ENCODE results near the gene TSEN34. TPM values are rescaled to one million over a fixed set of nuclear protein-coding genes. Genes with fewer than 3 reads are reported as not detected.

Gene TSEN34
- total RNA-seq, 2 experiments from 2014 or later = 16.7 to 23.6 TPM

- Histone ChIP-seq H2AFZ (ENCODE audit: low read length) (no peak overlapping the region), H3K36me3 (ENCODE audit: insufficient read depth, low read length) (peaks cover 56% of the 10 kb centered on the region), H3K27ac (ENCODE audit: low read depth, low read length, poor library complexity, severe bottlenecking) (peak overlapping the region; percentile 80), H3K4me1 (ENCODE audit: insufficient read depth, low read length, poor library complexity, severe bottlenecking) (peaks cover 61% of the 10 kb centered on the region), H3K9me3 (ENCODE audit: low read length) (no peaks in the 10 kb centered on the region), H4K20me1 (ENCODE audit: insufficient read depth, low read length) (peaks cover 52% of the 10 kb centered on the region), H3K9me2 (ENCODE audit: insufficient read depth, low read length) (no peaks in the 10 kb centered on the region), H3K4me3 (ENCODE audit: low read depth, low read length, poor library complexity, severe bottlenecking) (peak overlapping the region; percentile 84), H3K4me2 (ENCODE audit: low read length) (peak overlapping the region; percentile 92), H3K79me2 (ENCODE audit: insufficient read depth, low read depth, low read length) (peaks cover 67% of the 10 kb centered on the region)
- TSS peak; percentile 80 for BruUV-seq (replicated peaks)
- intact Hi-C loops (cut with micrococcal nuclease; ENCODE audit: unreplicated experiment) = no loop called here
- ChIA-PET CTCF (ENCODE audit: unreplicated experiment) (no interaction called here), POLR2A (interaction anchor here (0.8 to 2.1 kb wide), 2 partner anchors 10 to 12 kb away, joined by 5 to 8 read pairs; partner anchors contain the start of genes MBOAT7 and TSEN34)
- no peak for DNase-seq (ENCODE audit: low spot score)
- TF ChIP-seq CTCF (conservative IDR thresholded peaks at IDR 0.05; ENCODE audit: low read length) (no peak), EZH2phosphoT487 (IDR thresholded peaks at IDR 0.05; ENCODE audit: borderline replicate concordance, low read depth, low read length) (no peak)
These were observed 10.1 kb downstream of the TSEN34 start for GRCh38 chr19:54201172-54201701.

- Histone ChIP-seq H3K4me3 (ENCODE audit: low read depth, low read length, poor library complexity, severe bottlenecking) (peak overlapping the region; percentile 84), H3K36me3 (ENCODE audit: insufficient read depth, low read length) (peaks cover 63% of the 10 kb centered on the region), H3K9me2 (ENCODE audit: insufficient read depth, low read length) (no peaks in the 10 kb centered on the region), H3K9me3 (ENCODE audit: low read length) (no peaks in the 10 kb centered on the region), H2AFZ (ENCODE audit: low read length) (no peak overlapping the region), H3K4me1 (ENCODE audit: insufficient read depth, low read length, poor library complexity, severe bottlenecking) (peaks cover 68% of the 10 kb centered on the region), H3K27ac (ENCODE audit: low read depth, low read length, poor library complexity, severe bottlenecking) (peak overlapping the region; percentile 80), H4K20me1 (ENCODE audit: insufficient read depth, low read length) (peaks cover 60% of the 10 kb centered on the region), H3K79me2 (ENCODE audit: insufficient read depth, low read depth, low read length) (peaks cover 73% of the 10 kb centered on the region), H3K4me2 (ENCODE audit: low read length) (peak overlapping the region; percentile 92)
- no peak for TF ChIP-seq EZH2phosphoT487 (IDR thresholded peaks at IDR 0.05; ENCODE audit: borderline replicate concordance, low read depth, low read length)
- TF ChIP-seq CTCF (conservative IDR thresholded peaks at IDR 0.05; ENCODE audit: low read length) = no peak
- no TSS peak for BruUV-seq (replicated peaks)
- peak; percentile 45 for DNase-seq (ENCODE audit: low spot score)
- intact Hi-C loops (cut with micrococcal nuclease; ENCODE audit: unreplicated experiment) = no loop called here
- ChIA-PET CTCF (ENCODE audit: unreplicated experiment) (no interaction called here), POLR2A (interaction anchor here (2.1 kb wide), 1 partner anchor 12 kb away, joined by 5 read pairs; the partner anchor contains the start of gene MBOAT7)
These were observed 10.9 kb downstream of the TSEN34 start for GRCh38 chr19:54201980-54202379.

- peaks cover 60% of the 10 kb centered on the region for H4K20me1 ChIP-seq (ENCODE audit: insufficient read depth, low read length)
- peak overlapping the region; percentile 80 for H3K27ac ChIP-seq (ENCODE audit: low read depth, low read length, poor library complexity, severe bottlenecking)
- H3K4me3 ChIP-seq (ENCODE audit: low read depth, low read length, poor library complexity, severe bottlenecking) = peak overlapping the region; percentile 84
- H3K4me1 ChIP-seq (ENCODE audit: insufficient read depth, low read length, poor library complexity, severe bottlenecking) = peaks cover 77% of the 10 kb centered on the region
- CTCF ChIA-PET (ENCODE audit: unreplicated experiment) = no interaction called here
- intact Hi-C loops (cut with micrococcal nuclease; ENCODE audit: unreplicated experiment) = no loop called here
- peaks cover 75% of the 10 kb centered on the region for H3K36me3 ChIP-seq (ENCODE audit: insufficient read depth, low read length)
- H3K9me3 ChIP-seq (ENCODE audit: low read length) = no peaks in the 10 kb centered on the region
- H3K9me2 ChIP-seq (ENCODE audit: insufficient read depth, low read length) = no peaks in the 10 kb centered on the region
- DNase-seq (ENCODE audit: low spot score) = peak; percentile 47
- TF ChIP-seq EZH2phosphoT487 (IDR thresholded peaks at IDR 0.05; ENCODE audit: borderline replicate concordance, low read depth, low read length) (no peak), CTCF (conservative IDR thresholded peaks at IDR 0.05; ENCODE audit: low read length) (no peak)
- POLR2A ChIA-PET = no interaction called here
- peaks cover 74% of the 10 kb centered on the region for H3K79me2 ChIP-seq (ENCODE audit: insufficient read depth, low read depth, low read length)
- H2AFZ ChIP-seq (ENCODE audit: low read length) = no peak overlapping the region
- BruUV-seq (replicated peaks) = no TSS peak
- peak overlapping the region; percentile 92 for H3K4me2 ChIP-seq (ENCODE audit: low read length)
These were observed 12.1 kb downstream of the TSEN34 start for GRCh38 chr19:54203151-54203611.
